ENCODE results near the gene BCL11A.

DNA sequence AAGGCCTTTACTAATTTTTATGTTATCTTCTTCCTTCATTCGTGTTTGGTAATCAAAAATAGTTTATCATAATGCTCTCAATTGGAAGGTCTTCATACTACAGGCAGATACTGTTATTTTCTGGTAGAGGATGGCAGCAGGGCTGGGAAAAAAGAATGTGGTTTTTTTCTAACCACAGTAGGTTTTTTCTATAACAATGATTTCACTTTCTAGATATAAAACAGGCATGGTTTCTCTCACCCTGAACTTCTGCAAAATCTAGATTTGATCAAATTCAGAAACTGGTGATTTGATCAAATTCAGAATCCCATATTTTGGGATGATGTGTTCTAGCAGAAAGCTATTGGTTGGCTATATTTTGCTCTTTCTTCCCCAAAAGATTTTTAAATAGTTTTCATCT, 27.6 kb downstream of the BCL11A start:
- TF ChIP-seq CTCF (IDR thresholded peaks at IDR 0.05; ENCODE audit: low read depth, low read length, poor library complexity, severe bottlenecking), result no peak
- TF ChIP-seq EZH2phosphoT487 (IDR thresholded peaks at IDR 0.05; ENCODE audit: borderline replicate concordance, low read length), result no peak

Data from DOHH2 (cell line).